ENCODE measurements around the gene ITGB2. TPM values are rescaled to one million over a fixed set of nuclear protein-coding genes. Genes with fewer than 3 reads are reported as not detected.
"Not testable (repeated sequence)": the region's sequence is repeated elsewhere in the genome, so short reads cannot be mapped to it uniquely, and the experiment has no call there.

The ITGB2 gene
- total RNA-seq, 2 donors from 2014 or later, result 1.6 to 2.3 TPM

DNA sequence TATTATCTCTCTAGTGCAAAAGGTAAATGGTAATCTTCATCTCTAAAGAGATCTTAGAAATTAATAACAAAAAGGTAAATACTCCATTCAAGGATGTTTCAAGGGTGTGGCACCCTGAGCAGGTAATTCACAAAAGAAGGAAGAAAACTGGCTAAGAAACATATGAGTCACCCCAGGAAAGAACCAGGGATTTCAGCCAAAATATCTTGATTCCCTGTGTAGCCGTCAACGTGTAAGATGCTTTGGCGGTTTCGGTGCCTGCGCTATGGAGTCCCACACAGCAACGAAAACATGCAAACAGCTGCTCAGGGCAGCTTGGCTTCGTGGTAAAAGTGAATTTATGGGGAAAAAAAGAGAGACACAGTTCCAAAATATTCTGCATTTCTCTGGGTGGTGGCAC, 3.7 kb downstream of the ITGB2 start:
- TF ChIP-seq, protein P1, sequence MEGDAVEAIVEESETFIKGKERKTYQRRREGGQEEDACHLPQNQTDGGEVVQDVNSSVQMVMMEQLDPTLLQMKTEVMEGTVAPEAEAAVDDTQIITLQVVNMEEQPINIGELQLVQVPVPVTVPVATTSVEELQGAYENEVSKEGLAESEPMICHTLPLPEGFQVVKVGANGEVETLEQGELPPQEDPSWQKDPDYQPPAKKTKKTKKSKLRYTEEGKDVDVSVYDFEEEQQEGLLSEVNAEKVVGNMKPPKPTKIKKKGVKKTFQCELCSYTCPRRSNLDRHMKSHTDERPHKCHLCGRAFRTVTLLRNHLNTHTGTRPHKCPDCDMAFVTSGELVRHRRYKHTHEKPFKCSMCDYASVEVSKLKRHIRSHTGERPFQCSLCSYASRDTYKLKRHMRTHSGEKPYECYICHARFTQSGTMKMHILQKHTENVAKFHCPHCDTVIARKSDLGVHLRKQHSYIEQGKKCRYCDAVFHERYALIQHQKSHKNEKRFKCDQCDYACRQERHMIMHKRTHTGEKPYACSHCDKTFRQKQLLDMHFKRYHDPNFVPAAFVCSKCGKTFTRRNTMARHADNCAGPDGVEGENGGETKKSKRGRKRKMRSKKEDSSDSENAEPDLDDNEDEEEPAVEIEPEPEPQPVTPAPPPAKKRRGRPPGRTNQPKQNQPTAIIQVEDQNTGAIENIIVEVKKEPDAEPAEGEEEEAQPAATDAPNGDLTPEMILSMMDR (conservative IDR thresholded peaks at IDR 0.05), result no peak
- 86 to 91% methylated on average over 7 of the region's 7 CpGs for WGBS, 2 experiments (ENCODE audit: insufficient coverage in 1 of 2, insufficient read length in 1 of 2)
- Histone ChIP-seq H3K36me3 (ENCODE audit: control insufficient read depth, insufficient read depth, low read length) (no peaks in the 10 kb centered on the region), H3K4me1 (ENCODE audit: control insufficient read depth, insufficient read depth, low read length) (no peaks in the 10 kb centered on the region), H3K27ac (ENCODE audit: low read depth, low read length) (no peak overlapping the region), H3K4me3 (ENCODE audit: low read length) (no peak overlapping the region), H3K9me3 (ENCODE audit: control insufficient read depth, low read length) (no peaks in the 10 kb centered on the region), H3K27me3 (ENCODE audit: control insufficient read depth, insufficient read depth, low read length, poor library complexity, severe bottlenecking) (peaks cover 24% of the 10 kb centered on the region), H3K9ac (ENCODE audit: extremely low read depth, low read length, poor library complexity, severe bottlenecking) (no peak overlapping the region)
- Mint-ChIP-seq H3K4me1 (no peaks in the 10 kb centered on the region), H3K36me3 (ENCODE audit: low read depth) (no peaks in the 10 kb centered on the region), H3K4me3 (no peak overlapping the region), H3K27ac (no peak overlapping the region), H3K27me3 (ENCODE audit: insufficient read depth) (peaks cover 37% of the 10 kb centered on the region), H3K9me3 (no peaks in the 10 kb centered on the region)
- no peak for DNase-seq

DNA sequence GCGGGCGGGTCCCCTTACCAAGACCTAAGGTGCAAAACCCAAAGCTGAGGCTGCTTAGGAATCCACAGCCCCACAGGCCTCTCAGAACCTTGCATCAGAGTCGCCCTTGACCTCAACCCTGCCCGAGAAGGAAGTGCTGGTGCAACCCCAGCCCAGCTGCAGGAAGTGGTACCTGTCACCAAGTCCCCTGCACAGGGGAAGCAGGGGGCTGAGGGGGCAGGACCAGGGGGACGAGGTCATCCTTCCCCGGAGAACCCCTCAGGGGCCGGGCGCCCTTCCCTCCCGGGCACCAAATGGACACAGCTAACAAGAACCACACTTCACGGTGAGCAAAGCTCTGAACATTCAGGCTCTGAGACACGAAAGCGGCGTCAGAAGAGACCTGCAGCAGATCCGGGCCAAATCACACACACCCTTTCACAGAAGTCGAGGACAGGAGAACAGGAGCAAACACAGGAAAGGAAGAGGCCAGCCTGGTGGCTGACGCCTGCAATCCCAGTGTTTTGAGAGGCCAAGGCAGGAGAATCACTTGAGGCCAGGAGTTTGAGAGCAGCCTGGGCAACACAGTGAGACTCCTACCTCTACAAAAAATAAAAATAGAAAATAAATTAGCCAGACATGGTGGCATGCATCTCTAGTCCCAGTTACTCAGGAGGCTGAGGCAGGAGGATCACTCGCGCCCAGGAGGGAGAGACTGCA, 6.4 kb downstream of the ITGB2 start:
- Mint-ChIP-seq H3K27me3 (ENCODE audit: insufficient read depth) (peaks cover 18% of the 10 kb centered on the region), H3K27ac (no peak overlapping the region), H3K4me1 (no peaks in the 10 kb centered on the region), H3K9me3 (no peaks in the 10 kb centered on the region), H3K36me3 (ENCODE audit: low read depth) (no peaks in the 10 kb centered on the region), H3K4me3 (no peak overlapping the region)
- H3K9me3 ChIP-seq (ENCODE audit: control insufficient read depth, low read length), result no peaks in the 10 kb centered on the region
- DNase-seq, result no peak
- no peak overlapping the region for H3K4me3 ChIP-seq (ENCODE audit: low read length)
- peaks cover 15% of the 10 kb centered on the region for H3K27me3 ChIP-seq (ENCODE audit: control insufficient read depth, insufficient read depth, low read length, poor library complexity, severe bottlenecking)
- no peaks in the 10 kb centered on the region for H3K4me1 ChIP-seq (ENCODE audit: control insufficient read depth, insufficient read depth, low read length)
- TF ChIP-seq, protein P1 (conservative IDR thresholded peaks at IDR 0.05), result no peak
- no peak overlapping the region for H3K27ac ChIP-seq (ENCODE audit: low read depth, low read length)
- H3K36me3 ChIP-seq (ENCODE audit: control insufficient read depth, insufficient read depth, low read length), result no peaks in the 10 kb centered on the region
- WGBS, 2 experiments (ENCODE audit: insufficient coverage in 1 of 2, insufficient read length in 1 of 2), result 90 to 91% methylated on average over 8 to 18 of the region's 18 CpGs
- H3K9ac ChIP-seq (ENCODE audit: extremely low read depth, low read length, poor library complexity, severe bottlenecking), result no peak overlapping the region

DNA sequence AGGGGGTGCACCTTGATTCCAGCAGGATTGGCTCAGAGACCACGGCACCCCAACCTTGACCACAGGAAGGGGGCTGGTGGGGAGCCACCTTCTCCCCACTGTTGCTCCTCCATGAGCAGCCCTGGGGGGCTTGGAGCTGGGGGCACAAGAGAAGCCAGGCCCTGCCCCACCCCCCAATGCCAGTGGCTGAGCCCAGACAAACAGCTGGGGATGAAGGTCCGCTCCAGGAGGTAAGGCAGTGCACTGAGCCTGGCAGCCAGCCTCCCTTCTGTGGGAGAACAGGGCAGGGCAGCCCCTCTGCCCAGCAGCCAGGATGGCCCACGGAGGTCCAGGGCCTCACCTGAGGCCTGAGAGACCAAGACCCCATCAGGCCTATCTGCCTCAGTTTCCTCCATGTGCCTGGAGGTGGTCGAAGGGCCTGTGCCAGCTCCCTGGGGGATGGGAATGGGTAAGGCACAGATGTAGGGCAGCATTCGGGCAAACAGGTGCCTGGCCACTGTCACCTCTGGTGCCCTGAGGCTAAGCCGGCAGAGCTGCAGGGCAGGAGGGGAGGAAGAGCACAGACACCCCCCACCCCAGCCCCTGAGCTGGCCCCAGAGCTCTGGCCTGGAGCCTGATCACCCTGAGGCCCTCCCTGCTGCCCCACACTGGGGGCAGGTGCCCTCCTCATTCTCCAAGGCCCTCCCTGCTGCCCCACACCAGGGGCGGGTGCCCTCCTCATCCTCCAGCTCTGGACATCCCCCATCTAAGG, 7.1 kb downstream of the ITGB2 start:
- H3K4me3 Mint-ChIP-seq, result no peak overlapping the region
- no peaks in the 10 kb centered on the region for H3K4me1 ChIP-seq (ENCODE audit: control insufficient read depth, insufficient read depth, low read length)
- no peaks in the 10 kb centered on the region for H3K9me3 Mint-ChIP-seq
- no peak overlapping the region for H3K27ac ChIP-seq (ENCODE audit: low read depth, low read length)
- 86 to 100% methylated on average over 2 to 7 of the region's 7 CpGs for WGBS, 2 experiments (ENCODE audit: insufficient coverage in 1 of 2, insufficient read length in 1 of 2)
- H3K9me3 ChIP-seq (ENCODE audit: control insufficient read depth, low read length), result no peaks in the 10 kb centered on the region
- H3K4me3 ChIP-seq (ENCODE audit: low read length), result no peak overlapping the region
- H3K36me3 Mint-ChIP-seq (ENCODE audit: low read depth), result no peaks in the 10 kb centered on the region
- TF ChIP-seq, protein P1 (conservative IDR thresholded peaks at IDR 0.05), result no peak
- H3K9ac ChIP-seq (ENCODE audit: extremely low read depth, low read length, poor library complexity, severe bottlenecking), result no peak overlapping the region
- DNase-seq, result no peak
- H3K36me3 ChIP-seq (ENCODE audit: control insufficient read depth, insufficient read depth, low read length), result no peaks in the 10 kb centered on the region
- no peaks in the 10 kb centered on the region for H3K4me1 Mint-ChIP-seq
- no peak overlapping the region for H3K27ac Mint-ChIP-seq
- peaks cover 14% of the 10 kb centered on the region for H3K27me3 Mint-ChIP-seq (ENCODE audit: insufficient read depth)
- H3K27me3 ChIP-seq (ENCODE audit: control insufficient read depth, insufficient read depth, low read length, poor library complexity, severe bottlenecking), result peaks cover 11% of the 10 kb centered on the region

DNA sequence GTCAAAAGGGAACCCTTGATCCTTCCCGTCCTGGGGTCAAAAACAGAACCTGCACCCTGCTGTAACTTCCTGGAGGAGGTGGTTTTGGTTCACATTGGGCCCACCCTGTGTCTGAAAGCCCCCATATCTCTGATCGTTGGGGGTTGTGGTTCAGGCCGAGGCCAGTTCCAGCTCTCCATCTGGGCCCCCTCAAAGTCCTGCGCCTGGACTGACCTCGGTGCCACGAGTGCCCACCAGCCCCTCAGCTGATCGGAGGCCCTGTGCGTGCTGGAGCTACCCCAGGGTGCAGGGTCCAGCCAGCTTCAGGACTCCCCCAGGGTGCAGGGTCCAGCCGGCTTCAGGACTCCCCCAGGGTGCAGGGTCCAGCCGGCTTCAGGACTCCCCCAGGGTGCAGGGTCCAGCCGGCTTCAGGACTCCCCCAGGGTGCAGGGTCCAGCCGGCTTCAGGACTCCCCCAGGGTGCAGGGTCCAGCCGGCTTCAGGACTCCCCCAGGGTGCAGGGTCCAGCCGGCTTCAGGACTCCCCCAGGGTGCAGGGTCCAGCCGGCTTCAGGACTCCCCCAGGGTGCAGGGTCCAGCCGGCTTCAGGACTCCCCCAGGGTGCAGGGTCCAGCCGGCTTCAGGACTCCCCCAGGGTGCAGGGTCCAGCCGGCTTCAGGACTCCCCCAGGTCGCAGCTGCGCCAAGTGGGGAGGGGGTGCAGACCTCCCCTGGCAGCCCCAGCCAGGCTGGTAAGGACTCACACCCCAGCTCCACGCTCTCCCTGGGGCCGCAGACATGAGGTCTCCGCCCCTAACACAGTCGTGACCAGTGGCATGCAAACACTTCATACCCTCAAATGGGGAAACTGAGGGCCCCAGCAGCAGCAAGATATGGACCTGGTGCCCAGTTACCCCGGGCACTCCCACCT, 7.9 kb downstream of the ITGB2 start:
- H3K4me1 Mint-ChIP-seq; H3K27me3 Mint-ChIP-seq (ENCODE audit: insufficient read depth); H3K36me3 ChIP-seq (ENCODE audit: control insufficient read depth, insufficient read depth, low read length); DNase-seq; H3K27me3 ChIP-seq (ENCODE audit: control insufficient read depth, insufficient read depth, low read length, poor library complexity, severe bottlenecking); H3K9me3 ChIP-seq (ENCODE audit: control insufficient read depth, low read length); H3K4me3 ChIP-seq (ENCODE audit: low read length); H3K9me3 Mint-ChIP-seq; H3K4me3 Mint-ChIP-seq; H3K9ac ChIP-seq (ENCODE audit: extremely low read depth, low read length, poor library complexity, severe bottlenecking); H3K27ac Mint-ChIP-seq; H3K4me1 ChIP-seq (ENCODE audit: control insufficient read depth, insufficient read depth, low read length); H3K27ac ChIP-seq (ENCODE audit: low read depth, low read length); H3K36me3 Mint-ChIP-seq (ENCODE audit: low read depth): not testable (repeated sequence)
- 85 to 88% methylated on average over 11 to 16 of the region's 25 CpGs for WGBS, 2 experiments (ENCODE audit: insufficient coverage in 1 of 2, insufficient read length in 1 of 2)
